ENCODE measurements around the gene ZEB2. TPM values are rescaled to one million over a fixed set of nuclear protein-coding genes. Genes with fewer than 3 reads are reported as not detected.

ZEB2 gene
- total RNA-seq, 4 donors from 2014 or later: 148 to 290 (median 218) TPM

DNA sequence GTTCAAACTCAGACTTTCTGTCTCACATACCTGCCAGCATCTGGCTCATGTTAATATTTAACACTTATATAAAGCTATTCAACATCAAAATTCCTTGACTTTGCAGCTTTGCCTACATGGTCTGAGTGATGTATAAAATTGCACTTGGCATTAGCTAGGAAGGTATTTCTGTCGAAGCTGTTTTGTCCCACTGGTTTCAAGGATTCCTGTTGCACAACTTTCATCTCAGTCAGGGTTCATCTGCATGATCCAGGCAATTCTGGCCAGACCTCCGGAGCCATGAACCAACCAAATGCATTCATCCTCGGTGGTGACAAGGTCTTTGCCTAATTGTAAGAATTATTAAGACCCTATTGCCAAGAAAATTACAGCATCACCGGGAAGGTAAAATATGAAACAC is 185.4 kb downstream of the ZEB2 start:
- Histone ChIP-seq H3K4me1 (peaks cover 0 to 25% (median 0%) of the 10 kb centered on the region in 4 donors), H3K9me3 (no peaks in the 10 kb centered on the region), H3K4me3 (no peak overlapping the region), H3K27me3 (no peaks in the 10 kb centered on the region), H3K27ac (no peak overlapping the region), H3K36me3 (no peaks in the 10 kb centered on the region)
- 83 to 88% methylated on average over 4 of the region's 4 CpGs for WGBS, 2 donors
- no peak for DNase-seq (ENCODE audit: low spot score in 2 of 2)
- TF ChIP-seq POLR2A (IDR thresholded peaks at IDR 0.05): no peak
- TF ChIP-seq, protein P1, sequence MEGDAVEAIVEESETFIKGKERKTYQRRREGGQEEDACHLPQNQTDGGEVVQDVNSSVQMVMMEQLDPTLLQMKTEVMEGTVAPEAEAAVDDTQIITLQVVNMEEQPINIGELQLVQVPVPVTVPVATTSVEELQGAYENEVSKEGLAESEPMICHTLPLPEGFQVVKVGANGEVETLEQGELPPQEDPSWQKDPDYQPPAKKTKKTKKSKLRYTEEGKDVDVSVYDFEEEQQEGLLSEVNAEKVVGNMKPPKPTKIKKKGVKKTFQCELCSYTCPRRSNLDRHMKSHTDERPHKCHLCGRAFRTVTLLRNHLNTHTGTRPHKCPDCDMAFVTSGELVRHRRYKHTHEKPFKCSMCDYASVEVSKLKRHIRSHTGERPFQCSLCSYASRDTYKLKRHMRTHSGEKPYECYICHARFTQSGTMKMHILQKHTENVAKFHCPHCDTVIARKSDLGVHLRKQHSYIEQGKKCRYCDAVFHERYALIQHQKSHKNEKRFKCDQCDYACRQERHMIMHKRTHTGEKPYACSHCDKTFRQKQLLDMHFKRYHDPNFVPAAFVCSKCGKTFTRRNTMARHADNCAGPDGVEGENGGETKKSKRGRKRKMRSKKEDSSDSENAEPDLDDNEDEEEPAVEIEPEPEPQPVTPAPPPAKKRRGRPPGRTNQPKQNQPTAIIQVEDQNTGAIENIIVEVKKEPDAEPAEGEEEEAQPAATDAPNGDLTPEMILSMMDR (IDR thresholded peaks at IDR 0.05): no peak
- TF ChIP-seq EP300 (IDR thresholded peaks at IDR 0.05): no peak

Small RNA genes lying within 50 kb of the gene (small RNA-seq; reads per million reads assigned to genes)
- gene RF01987: not detected
